Measurements from ENCODE around the gene ABITRAM. TPM values are rescaled to one million over a fixed set of nuclear protein-coding genes. Genes with fewer than 3 reads are reported as not detected.

The ABITRAM gene
- total RNA-seq, 4 donors from 2014 or later: 7.5 to 10.9 (median 8.1) TPM

DNA sequence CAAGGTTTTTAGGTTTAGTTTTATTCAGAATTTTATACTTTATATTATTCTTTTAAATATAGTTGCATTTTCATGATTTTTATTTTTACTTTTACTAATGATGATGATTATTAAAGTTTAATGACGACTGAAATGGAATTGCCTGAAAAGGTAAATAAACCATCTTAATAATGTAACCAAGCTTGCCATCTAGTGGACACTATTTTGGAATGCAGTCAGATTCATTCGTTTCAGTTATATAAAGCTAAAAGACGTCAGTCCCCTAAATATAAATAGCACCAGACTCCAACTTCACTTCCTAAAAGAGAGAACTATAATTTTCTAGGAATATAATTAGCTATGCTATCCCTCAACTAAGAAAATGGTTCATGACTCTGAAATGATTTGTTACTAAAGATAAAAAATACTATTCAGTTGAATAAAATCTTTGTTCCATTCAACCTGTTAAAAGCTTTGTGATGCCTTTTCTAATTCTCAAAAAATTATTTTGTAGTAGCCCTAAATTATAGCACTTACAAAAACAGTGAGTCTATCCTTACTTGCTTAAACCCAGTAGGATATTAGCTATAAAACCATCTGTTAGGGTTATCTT lies 19.9 kb downstream of the ABITRAM start:
- in situ Hi-C loops (cut with MboI; ENCODE audit: low sequenced_read_pairs in 4 of 4) (loop anchor here in 1 of 4 donors (25.0 kb wide), 1 partner anchor 92 kb away; the partner anchor contains the start of genes ACTL7A and ACTL7B), intact Hi-C loops (cut with DNase I; ENCODE audit: low total_unique reads) (no loop called here)
- Histone ChIP-seq H3K27me3 (no peaks in the 10 kb centered on the region), H3K27ac (peak overlapping the region; percentile 11 to 52 (median 24)), H3K36me3 (no peaks in the 10 kb centered on the region), H3K4me3 (no peak overlapping the region), H3K4me1 (peaks cover 0 to 7% of the 10 kb centered on the region in 2 donors), H3K9me3 (no peaks in the 10 kb centered on the region)
- TF ChIP-seq, protein P1, sequence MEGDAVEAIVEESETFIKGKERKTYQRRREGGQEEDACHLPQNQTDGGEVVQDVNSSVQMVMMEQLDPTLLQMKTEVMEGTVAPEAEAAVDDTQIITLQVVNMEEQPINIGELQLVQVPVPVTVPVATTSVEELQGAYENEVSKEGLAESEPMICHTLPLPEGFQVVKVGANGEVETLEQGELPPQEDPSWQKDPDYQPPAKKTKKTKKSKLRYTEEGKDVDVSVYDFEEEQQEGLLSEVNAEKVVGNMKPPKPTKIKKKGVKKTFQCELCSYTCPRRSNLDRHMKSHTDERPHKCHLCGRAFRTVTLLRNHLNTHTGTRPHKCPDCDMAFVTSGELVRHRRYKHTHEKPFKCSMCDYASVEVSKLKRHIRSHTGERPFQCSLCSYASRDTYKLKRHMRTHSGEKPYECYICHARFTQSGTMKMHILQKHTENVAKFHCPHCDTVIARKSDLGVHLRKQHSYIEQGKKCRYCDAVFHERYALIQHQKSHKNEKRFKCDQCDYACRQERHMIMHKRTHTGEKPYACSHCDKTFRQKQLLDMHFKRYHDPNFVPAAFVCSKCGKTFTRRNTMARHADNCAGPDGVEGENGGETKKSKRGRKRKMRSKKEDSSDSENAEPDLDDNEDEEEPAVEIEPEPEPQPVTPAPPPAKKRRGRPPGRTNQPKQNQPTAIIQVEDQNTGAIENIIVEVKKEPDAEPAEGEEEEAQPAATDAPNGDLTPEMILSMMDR (IDR thresholded peaks at IDR 0.05 in 4 of 5, conservative IDR thresholded peaks at IDR 0.05 in 1 of 5): peak; percentile 31 to 57 (median 51)
- TF ChIP-seq POLR2A (IDR thresholded peaks at IDR 0.05): no peak
- DNase-seq (no peak), ATAC-seq (peak in 1 of 2 donors; percentile 53)

DNA sequence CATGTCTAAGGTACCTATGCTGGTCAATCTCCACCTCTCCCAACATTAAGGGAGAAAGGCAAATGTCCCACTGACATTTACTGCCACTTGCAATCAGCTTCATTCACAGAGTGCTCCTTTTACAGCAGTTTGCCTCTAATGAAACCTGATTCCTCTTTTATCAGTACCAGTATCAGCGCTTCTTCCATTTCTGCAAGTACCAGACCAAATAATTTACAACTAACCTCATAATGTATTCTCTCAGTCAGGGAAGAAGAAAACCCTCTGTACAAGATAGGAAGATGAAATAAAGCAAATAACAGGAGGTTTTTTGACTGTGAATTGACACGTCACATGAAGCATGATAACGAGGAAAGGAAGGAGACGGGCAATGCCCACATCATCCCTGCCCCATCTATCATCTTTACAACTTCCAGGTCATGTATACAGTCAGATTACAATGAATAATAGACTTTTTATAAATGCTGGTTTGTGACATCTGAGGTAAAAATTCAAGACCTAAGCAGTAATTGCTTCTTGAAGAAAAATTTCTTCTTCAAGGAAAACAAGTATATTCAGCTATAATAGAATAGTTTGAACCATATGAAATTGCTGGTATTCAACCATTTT lies 21.9 kb downstream of the ABITRAM start:
- Histone ChIP-seq H3K4me3 (no peak overlapping the region), H3K4me1 (peaks cover 0 to 7% of the 10 kb centered on the region in 2 donors), H3K27ac (no peak overlapping the region), H3K9me3 (no peaks in the 10 kb centered on the region), H3K36me3 (no peaks in the 10 kb centered on the region), H3K27me3 (no peaks in the 10 kb centered on the region)
- in situ Hi-C loops (cut with MboI; ENCODE audit: low sequenced_read_pairs in 4 of 4): loop anchor here in 1 of 4 donors (25.0 kb wide), 1 partner anchor 94 kb away; the partner anchor contains the start of genes ACTL7A and ACTL7B
- no peak for DNase-seq
- no peak for ATAC-seq
- intact Hi-C loops (cut with DNase I; ENCODE audit: low total_unique reads): no loop called here
- TF ChIP-seq POLR2A (IDR thresholded peaks at IDR 0.05): no peak
- TF ChIP-seq, protein P1 (IDR thresholded peaks at IDR 0.05 in 4 of 5, conservative IDR thresholded peaks at IDR 0.05 in 1 of 5): no peak

DNA sequence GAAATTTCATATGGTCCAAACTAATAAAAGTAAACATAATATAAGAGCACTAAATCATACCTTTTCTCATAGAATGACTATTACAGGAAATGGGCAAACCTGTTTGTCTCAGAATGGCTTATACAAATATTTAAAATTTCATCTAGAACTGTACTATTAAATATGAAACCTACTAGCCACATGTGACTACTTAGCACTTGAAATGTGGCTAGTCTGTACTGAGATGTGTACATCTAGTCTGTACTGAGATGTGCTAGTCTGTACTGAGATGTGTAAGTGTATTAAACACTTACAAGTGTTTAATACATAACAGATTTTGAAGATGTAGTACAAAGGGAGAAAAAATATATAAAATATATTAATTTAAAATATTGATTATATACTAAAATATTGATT lies 22.4 kb downstream of the ABITRAM start:
- DNase-seq (no peak), ATAC-seq (no peak)
- H3K36me3 ChIP-seq: no peaks in the 10 kb centered on the region
- H3K9me3 ChIP-seq: no peaks in the 10 kb centered on the region
- TF ChIP-seq POLR2A (IDR thresholded peaks at IDR 0.05): no peak
- TF ChIP-seq, protein P1 (IDR thresholded peaks at IDR 0.05 in 4 of 5, conservative IDR thresholded peaks at IDR 0.05 in 1 of 5): no peak
- no peaks in the 10 kb centered on the region for H3K27me3 ChIP-seq
- H3K4me1 ChIP-seq: peaks cover 0 to 7% of the 10 kb centered on the region in 2 donors
- no peak overlapping the region for H3K27ac ChIP-seq
- in situ Hi-C loops (cut with MboI; ENCODE audit: low sequenced_read_pairs in 4 of 4) (loop anchor here in 1 of 4 donors (25.0 kb wide), 1 partner anchor 94 kb away; the partner anchor contains the start of genes ACTL7A and ACTL7B), intact Hi-C loops (cut with DNase I; ENCODE audit: low total_unique reads) (no loop called here)
- no peak overlapping the region for H3K4me3 ChIP-seq

DNA sequence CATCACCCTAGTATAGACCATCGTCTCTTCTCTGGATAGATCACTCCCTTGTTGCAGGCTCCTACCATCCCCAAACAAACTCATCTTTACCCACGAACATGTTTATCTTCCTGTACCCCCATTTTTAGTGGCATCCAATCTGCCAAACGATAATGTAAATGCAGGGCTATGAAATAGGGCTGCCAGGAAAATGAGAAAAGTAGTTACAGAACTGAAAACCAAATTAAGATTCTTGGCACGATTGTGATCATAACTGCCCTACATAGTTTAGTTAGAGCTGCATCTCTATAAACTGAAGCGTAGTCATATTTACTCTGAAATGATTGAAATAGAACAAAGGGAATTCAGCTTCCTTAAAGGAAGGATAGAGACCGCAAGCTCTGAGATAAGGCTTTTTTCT lies 26.1 kb downstream of the ABITRAM start:
- DNase-seq (no peak), ATAC-seq (no peak)
- Histone ChIP-seq H3K27ac (no peak overlapping the region), H3K36me3 (no peaks in the 10 kb centered on the region), H3K27me3 (no peaks in the 10 kb centered on the region), H3K4me3 (no peak overlapping the region), H3K9me3 (no peaks in the 10 kb centered on the region), H3K4me1 (no peaks in the 10 kb centered on the region)
- TF ChIP-seq POLR2A (IDR thresholded peaks at IDR 0.05): no peak
- TF ChIP-seq, protein P1 (IDR thresholded peaks at IDR 0.05 in 4 of 5, conservative IDR thresholded peaks at IDR 0.05 in 1 of 5): no peak
- intact Hi-C loops (cut with DNase I; ENCODE audit: low total_unique reads): no loop called here
- in situ Hi-C loops (cut with MboI; ENCODE audit: low sequenced_read_pairs in 4 of 4): loop anchor here in 1 of 4 donors (25.0 kb wide), 1 partner anchor 98 kb away; the partner anchor contains the start of genes ACTL7A and ACTL7B
